CD4-positive, alpha-beta T cell treated with Interleukin-1 beta for 1 hour (primary cell): Measurements from ENCODE around the gene TBC1D21.
A peak's percentile ranks its signal among the peaks of the same experiment; 100 is the strongest.

Experiments
- DNase-seq, 2 donors: peaks; one replicate each; pipeline ENCODE4 v3.0.0-alpha.2; 2020 to 2022

The TBC1D21 gene

DNA sequence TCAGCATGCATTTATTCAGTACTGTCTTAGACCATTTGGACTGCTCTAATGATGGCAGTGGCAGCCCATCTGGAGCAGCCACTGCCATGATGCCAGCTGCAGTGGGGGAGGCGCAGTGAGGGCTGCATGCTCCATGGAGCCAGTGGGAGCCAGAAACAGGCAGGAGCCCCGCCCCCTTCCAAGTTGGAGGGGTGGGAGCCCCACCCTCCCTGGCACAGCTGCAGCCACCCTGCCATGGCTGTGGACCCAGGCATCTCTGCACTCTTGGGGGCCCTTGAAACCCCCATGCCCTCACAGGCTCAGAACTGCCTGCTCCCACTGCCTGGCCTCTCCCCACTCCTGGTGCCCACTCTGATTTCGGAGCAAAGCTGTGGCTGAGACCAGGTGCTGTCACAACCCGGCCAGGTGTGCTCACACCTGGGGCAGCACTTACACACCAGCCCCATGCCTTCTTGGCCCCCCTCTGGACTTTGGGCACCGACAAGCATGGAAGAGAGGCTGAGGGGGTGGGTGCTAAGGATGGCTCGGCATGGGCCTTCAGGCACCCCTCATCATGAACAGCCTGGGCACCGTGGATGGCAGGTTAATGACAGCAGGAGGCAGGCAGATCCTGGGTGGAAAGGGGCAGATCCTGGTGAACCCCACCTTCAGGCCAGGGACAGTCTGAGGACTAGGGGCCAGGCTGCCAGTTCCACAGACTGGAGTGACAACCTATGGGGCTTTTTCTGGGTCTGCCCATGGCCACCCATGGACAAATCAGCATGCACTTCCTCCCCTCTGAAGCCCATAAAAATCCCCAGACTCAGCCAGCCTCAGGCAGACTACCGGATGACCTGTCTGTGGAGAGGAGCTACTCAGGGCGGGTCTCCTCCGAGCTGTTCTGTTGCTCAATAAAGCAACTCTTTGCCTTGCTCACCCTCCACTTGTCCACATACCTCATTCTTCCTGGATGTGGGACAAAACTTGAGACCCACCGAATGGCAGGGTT, 18.3 kb downstream of the TBC1D21 start:
- no peak for DNase-seq

DNA sequence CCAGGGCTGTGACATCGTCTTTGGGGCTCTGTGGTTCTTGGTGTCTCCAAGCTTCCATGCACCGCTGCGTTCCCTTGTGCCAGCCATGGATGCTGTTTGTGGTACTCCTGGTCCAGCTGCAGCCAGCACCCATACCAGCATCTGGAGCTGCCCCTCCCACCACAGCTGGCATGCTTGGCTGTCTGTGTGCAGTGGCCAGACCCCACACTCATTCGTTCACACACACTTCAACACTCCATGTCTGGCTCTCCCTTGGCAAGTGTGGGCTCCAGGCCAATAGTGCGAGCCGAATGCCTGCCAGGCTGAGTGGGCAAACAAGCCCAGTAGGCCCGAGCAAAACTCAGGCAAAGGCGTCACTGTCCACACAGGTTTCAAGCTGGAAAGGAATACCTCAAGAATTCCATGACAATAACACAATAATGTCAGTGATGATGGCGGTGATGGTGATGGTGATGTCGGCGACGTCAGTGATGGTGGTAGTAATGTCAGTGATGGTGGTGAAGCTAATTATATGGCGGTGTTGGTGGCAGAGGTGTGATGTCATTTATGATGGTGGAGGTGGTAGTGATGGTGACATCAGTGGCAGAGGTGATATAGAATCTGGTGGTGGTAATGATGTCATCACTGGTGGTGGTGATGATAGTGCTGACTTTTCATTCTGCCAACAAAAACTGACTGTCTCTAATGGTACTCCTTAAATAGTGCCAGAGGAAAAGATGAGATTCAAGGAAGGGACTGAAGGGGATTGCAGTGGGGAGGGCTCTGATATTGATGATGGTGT, 19.3 kb downstream of the TBC1D21 start:
- DNase-seq: no peak

- DNase-seq: no peak
These were observed 20.9 kb downstream of the TBC1D21 start for GRCh38 chr15:73894133-73894814.

- peak; percentile 43 to 61 for DNase-seq
These were observed 24.3 kb downstream of the TBC1D21 start for GRCh38 chr15:73897441-73898261.

DNA sequence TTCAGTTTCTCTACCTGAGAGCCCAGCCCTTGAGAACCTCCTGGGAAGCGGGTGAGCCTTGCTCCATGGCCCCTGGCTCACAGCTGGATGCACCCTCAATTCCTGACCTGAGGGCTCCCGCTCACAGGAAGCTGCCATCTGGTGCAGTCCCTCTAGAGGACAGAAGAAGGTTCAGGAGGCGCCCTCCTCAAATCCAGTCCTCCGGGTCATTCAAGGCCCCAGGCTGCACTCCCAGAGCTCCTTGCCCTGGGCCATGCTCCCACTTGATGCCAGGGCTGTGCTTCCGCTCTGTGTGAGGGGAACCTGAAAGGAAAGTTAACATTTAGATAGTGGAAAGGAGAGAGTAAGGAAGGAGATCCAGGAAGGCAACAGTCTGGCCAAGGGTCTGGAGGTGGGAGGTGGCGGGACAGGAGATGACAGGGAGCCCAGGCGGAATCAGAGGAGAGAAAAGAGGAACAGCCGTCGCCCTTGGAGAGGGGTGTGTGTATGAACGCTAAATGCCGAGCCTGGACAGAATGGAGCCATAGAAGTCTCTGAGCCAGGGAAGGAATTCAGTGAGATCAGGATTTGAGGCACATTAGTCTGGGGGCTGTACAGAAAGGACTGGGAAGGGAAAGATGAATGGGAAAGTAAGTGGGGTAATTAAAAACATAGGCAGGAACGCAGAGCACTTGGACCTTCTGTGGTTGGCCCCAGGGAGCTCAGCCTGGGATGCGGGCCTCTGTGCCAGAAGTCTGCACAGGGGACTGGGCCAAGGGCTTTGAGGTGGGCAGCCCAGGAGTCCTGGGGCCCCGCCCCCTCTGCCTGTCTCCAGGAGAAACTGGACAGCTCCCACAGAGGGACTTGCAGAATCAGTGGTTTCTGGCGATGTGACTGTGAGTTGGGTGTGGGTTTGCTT, 26.1 kb downstream of the TBC1D21 start:
- no peak for DNase-seq

DNA sequence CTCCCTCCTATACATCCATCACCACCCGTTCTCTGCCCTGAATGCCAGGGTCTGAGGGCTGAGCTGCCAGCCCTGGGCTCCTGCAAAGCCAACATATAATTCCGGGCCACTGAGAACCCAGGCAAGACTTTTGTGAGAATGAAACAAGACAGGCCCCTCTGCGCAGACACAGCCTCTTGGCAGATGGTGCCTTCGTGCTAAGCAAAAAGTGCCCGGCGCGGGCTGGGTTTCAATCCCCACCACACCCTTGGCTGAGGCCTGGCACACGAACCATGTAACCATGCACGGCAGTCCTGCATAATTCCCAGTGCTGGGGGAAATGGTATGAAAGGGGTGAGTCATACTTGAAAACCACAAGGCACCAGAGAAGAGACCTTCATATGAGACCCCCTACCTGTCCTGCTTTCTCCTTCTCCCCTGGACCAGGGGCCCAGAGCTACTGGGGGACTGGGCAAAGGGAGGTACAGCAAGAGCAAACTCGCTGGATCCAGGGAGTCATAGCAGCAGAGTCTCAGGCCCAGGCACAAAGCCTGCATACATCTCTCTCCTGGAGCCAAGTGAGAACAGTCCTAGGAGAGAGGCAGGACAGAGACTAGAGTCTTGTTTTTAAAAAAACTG, 26.8 kb downstream of the TBC1D21 start:
- DNase-seq: no peak

DNA sequence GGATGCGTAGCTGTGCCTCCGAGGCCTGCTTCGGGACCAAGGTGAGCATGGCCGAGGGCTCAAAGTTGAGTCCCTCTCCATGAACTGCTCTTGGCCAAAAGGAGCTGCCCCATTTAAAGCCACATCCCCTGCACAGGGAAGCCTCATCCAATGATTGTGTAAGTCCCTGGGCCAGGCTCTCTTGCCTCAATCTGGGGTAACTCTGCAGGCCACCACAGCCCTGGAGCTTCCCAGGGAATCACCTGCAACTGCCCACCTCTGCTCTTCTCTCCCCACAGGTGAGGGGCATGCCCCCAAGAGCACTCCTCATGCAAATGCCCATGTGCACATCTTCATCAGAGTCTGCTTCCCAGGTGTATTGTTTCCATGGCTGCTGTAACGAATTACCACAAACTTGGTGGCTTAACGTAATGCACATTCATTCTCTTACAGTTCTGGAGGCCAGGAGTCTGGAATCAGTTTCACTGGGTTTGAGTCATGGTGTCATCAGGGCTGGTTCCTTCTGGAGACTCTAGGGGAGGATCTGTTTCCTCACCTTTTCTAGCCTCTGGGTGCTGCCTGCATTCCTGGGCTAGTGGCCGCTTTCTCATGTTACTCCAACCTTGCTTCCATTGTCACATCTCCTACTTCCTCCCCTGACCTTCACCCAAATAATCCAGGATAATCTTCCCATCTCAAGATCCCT, 27.9 kb downstream of the TBC1D21 start:
- no peak for DNase-seq

DNA sequence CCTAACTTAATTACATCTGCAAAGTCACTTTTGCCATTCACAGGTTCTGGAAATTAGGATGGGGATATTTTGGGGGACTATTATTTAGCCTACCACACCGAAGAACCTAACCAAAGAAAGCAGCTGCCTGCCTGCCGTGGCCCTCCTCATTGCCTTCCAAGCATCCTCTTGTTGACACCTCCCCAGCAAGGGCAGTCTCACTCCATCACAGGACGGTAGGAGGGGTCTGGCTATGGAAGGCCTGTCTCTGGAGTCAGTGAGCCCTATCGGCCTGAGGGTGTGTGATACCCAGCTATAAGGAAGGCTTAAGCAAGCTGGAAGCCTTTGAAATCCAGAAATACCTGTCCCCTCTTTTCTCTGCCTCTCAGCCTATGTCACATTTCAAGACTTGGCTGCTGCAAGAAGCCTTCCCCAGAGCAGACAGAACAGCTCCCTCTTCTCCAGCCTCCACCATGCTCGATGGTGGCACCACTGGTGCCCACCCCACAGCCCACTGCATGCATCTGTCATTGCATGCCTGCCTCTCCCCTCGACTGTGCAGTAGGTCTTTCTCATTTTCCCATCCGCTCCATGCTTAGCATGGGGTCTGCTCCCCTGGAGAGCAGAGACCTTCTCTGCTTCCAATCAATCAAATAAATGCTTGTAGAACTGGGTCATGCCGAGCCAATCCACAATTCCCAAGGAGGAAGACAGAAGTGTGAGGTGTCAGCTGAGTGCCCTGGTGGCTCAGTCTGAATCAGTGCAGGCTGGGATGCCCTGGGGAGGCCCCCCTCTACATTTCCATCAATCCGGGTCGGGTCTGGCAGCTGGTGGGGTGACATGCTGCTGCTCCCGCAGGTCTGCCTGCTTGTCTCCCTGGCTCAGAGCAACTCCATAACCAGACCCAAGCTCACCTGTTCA, 29.0 kb downstream of the TBC1D21 start:
- no peak for DNase-seq

- no peak for DNase-seq
These were observed 30.9 kb downstream of the TBC1D21 start for GRCh38 chr15:73904026-73904815.

DNA sequence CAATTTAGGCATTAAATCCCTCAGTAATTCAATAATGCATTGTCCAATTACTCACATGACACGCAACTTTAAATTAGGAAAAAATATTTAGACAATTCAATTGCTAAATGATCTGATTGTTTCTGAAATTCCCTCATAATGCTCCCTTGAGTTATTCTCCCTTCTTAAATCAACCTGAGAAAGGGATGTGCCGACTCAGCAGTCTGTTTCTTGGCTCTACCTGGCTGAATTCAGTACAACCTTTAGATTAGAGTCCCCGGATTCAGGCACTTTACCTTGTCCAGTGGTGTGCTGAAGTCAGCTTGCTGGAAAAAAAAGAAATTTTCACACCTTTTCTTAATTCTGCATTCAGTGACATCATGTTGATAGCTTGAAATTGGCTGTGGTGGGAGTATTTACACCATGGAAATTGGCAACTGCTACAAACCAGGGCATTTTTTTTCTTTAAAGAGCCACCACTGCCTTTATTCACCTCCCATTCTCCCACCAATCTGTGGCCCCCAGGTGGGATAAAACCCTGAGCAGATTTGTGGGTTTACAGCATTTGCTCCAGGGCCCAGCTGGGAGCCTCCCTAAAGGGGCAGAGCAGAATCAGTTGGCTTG, 32.0 kb downstream of the TBC1D21 start:
- no peak for DNase-seq

- DNase-seq: no peak
These were observed 33.1 kb downstream of the TBC1D21 start for GRCh38 chr15:73906346-73907034.

DNA sequence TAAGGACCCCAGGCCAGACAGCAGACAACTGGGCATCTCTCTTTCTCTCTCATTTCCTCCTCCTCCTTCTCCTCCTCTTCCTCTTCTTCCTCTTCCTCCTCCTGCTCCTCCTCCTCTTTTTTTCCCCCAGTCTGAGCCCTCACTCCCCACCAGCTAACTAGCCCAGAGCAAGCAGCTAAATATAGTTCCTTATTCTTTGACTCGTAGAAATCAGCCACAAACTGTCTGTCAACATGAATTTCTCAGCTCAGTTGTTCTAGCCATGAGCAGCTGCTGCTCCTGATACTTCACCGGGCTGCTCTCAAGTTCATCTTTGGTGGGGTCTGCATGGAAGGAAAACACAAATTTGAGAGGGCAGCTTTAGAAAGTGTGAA, 33.7 kb downstream of the TBC1D21 start:
- DNase-seq: no peak

DNA sequence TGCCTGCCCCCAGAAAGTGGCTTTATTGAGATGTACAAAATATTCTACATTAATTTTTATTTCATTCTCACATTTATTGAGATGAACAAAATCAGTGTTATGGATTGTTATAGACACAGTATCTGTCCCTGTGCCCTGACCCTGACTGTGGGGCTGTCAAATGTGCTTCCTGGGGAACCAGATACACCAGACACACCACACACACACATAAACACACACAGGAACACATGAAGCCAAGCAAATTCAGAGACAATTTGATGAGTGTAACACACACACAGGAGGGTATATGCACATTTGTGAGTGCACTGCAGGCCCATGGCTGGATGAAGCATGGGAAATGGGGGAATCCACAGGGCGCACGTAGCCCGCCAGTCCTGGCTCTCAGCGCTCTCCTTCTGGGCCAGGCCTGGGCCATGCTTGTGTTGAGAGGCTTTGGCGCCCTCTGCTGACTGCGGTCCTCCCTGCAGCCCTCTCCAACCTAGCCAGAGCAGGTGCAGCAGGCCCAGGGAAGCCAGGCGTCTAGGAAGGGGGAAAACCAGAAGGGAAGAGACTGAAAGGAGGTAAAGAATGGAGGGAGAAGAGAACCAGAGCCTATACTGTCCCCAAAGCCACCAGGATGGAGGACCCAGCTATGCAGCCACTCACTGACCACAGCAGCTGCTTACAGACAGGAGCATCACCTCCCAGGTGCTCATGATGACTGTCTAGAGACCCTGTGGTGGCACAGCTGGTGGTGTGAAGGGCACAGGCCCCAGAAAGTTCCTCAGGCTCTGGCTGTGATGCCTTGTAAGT, 34.9 kb downstream of the TBC1D21 start:
- peak; percentile 63 to 71 for DNase-seq

GRCh38 chr15:73908822-73909122, 35.4 kb downstream of the TBC1D21 start:
- DNase-seq: no peak

DNA sequence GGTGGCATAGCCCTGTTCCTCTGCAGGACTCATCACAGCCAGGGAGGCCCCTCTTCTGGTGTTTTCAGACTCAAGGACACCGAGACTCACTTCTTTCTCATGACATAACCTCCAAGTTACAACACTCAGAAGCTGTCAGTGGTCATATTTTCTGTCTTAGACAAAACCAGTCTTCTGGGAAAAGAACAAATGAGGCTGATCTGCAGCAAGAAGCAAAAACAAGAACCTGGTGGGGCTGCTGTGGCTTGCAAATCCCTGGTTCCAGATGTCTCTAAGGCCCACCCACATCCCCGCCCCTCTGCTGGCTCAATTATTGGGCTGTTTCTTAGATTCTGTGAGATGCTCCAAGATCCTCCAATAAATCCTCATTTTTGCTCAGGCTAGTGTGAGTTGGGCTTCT, 36.3 kb downstream of the TBC1D21 start:
- DNase-seq: no peak

- DNase-seq: no peak
These were observed 37.3 kb downstream of the TBC1D21 start for GRCh38 chr15:73910522-73911303.
